HL-60 (cell line): ENCODE measurements around the gene CLIP4.

Experiments
- DNase-seq, 2 experiments: peaks; one replicate each; pipeline ENCODE4 v3.0.0-alpha.2; 2010 to 2020; ENCODE audit warnings: low read depth in 1 of 2, low spot score in 1 of 2
- H3K27ac ChIP-seq: fragments of 250-450 bp; sonication (Bioruptor Pico); replicated peaks from 2 replicates; pipeline ENCODE4 v1.5.1; 2020; ENCODE audit warnings: mild to moderate bottlenecking, moderate library complexity
- H3K27me3 ChIP-seq: fragments of 250-450 bp; sonication (Bioruptor Pico); 2 replicates; pipeline ENCODE4 v1.5.1; 2021; ENCODE audit warnings: mild to moderate bottlenecking, moderate library complexity; ENCODE audit not compliant: insufficient read depth, poor library complexity, severe bottlenecking
- H3K4me3 ChIP-seq: replicated peaks from 2 replicates; pipeline ENCODE4 v1.5.1; 2011; ENCODE audit warnings: mild to moderate bottlenecking, control low read depth, low read length; ENCODE audit not compliant: insufficient read depth
- CTCF ChIP-seq: IDR thresholded peaks from one replicate; pipeline ENCODE4 v1.5.1; 2011; ENCODE audit warnings: low read length, control low read depth, inconsistent platforms; ENCODE audit not compliant: insufficient read depth
- GABPA ChIP-seq: IDR thresholded peaks from 2 replicates; pipeline ENCODE4 v1.6.1; 2012; ENCODE audit warnings: low read depth
- POLR2AphosphoS5 ChIP-seq: IDR thresholded peaks from 2 replicates; pipeline ENCODE4 v1.6.1; 2012; ENCODE audit warnings: low read depth
- REST ChIP-seq: IDR thresholded peaks from 2 replicates; pipeline ENCODE4 v1.6.1; 2012; ENCODE audit warnings: low read depth; ENCODE audit not compliant: insufficient replicate concordance
- SPI1 ChIP-seq: IDR thresholded peaks from 2 replicates; pipeline ENCODE4 v1.6.1; 2012; ENCODE audit warnings: low read depth, mild to moderate bottlenecking, borderline replicate concordance

Gene CLIP4

GRCh38 chr2:29096969-29097368 lies 18.2 kb upstream of the CLIP4 start:
- peaks cover 6% of the 10 kb centered on the region for H3K27me3 ChIP-seq
- TF ChIP-seq GABPA (no peak), POLR2AphosphoS5 (no peak), CTCF (no peak), SPI1 (no peak), REST (no peak)
- no peak overlapping the region for H3K4me3 ChIP-seq
- no peak overlapping the region for H3K27ac ChIP-seq
- no peak for DNase-seq

- TF ChIP-seq REST (no peak), CTCF (no peak), SPI1 (no peak)
- H3K27me3 ChIP-seq: peaks cover 6% of the 10 kb centered on the region
- no peak overlapping the region for H3K27ac ChIP-seq
- no peak for DNase-seq
- H3K4me3 ChIP-seq: no peak overlapping the region
Observed at GRCh38 chr2:29097569-29097968, 17.6 kb upstream of the CLIP4 start.

- DNase-seq: no peak
- peaks cover 6% of the 10 kb centered on the region for H3K27me3 ChIP-seq
- TF ChIP-seq POLR2AphosphoS5 (no peak), GABPA (no peak), CTCF (no peak), SPI1 (no peak), REST (no peak)
- no peak overlapping the region for H3K27ac ChIP-seq
- no peak overlapping the region for H3K4me3 ChIP-seq
Observed at GRCh38 chr2:29100564-29100963, 14.7 kb upstream of the CLIP4 start.
